Activated effector memory CD4-positive, alpha-beta T cell treated with Interleukin-2 at 50 U/mL for 16 hours (primary cell): ENCODE results near the gene ANKFN1.

Experiments used
- DNase-seq: peaks from one replicate; pipeline ENCODE4 v3.0.0-alpha.2; 2020

The ANKFN1 gene

GRCh38 chr17:56291226-56291805 lies 138.0 kb downstream of the ANKFN1 start:
- no peak for DNase-seq

GRCh38 chr17:56292010-56292409 lies 138.7 kb downstream of the ANKFN1 start:
- no peak for DNase-seq

- DNase-seq = no peak
Observed at GRCh38 chr17:56292578-56292977, 139.3 kb downstream of the ANKFN1 start.

GRCh38 chr17:56297184-56297583 lies 143.9 kb downstream of the ANKFN1 start:
- DNase-seq = no peak

GRCh38 chr17:56298846-56299245 lies 145.6 kb downstream of the ANKFN1 start:
- DNase-seq = no peak

DNA sequence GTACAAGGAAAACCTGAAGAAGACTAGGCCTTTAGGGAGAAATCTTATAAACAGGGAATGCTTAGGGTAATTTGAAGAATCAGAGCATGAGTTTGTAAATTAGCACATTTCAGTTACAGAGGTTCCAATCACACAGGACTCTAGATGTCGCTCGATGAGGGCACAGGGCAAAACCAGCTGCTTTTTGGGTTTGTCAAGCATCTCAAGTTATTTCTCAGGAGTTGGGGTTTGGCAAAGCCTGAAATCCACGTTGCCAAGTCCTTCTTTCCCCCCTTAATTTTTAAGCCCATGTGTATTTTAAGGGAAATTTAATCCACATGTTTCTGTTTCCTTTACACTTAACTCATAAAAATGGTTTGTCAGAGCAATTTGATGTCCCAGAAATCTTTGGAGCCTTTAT lies 146.9 kb downstream of the ANKFN1 start:
- DNase-seq = no peak

- no peak for DNase-seq
Observed at GRCh38 chr17:56305007-56305406, 151.7 kb downstream of the ANKFN1 start.

GRCh38 chr17:56309897-56310296 lies 156.6 kb downstream of the ANKFN1 start:
- no peak for DNase-seq

GRCh38 chr17:56310782-56311181 lies 157.5 kb downstream of the ANKFN1 start:
- DNase-seq = no peak

DNA sequence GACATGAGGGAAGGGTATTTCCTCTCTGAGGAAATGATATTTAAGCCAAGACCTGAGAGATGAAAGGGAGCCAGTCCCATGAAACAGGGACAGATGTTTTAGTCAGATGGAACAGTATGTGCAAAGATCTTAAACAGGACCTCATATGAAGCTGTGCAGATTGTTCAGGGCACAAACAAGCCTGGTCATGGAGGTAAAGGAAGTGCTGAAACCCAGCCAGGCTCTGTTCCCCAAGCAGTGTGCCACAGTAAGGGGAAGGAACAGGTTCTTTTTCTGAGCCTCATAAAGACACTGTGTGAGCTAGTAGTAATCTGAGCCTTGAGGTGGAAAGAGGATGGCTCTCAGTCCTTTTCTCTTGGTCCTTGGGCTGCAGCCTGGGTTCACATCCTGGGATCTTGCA lies 159.9 kb downstream of the ANKFN1 start:
- no peak for DNase-seq

- no peak for DNase-seq
Observed at GRCh38 chr17:56314026-56314425, 160.8 kb downstream of the ANKFN1 start.

GRCh38 chr17:56314984-56315602 lies 161.8 kb downstream of the ANKFN1 start:
- DNase-seq = no peak

- DNase-seq = no peak
Observed at GRCh38 chr17:56316604-56317003, 163.3 kb downstream of the ANKFN1 start.

DNA sequence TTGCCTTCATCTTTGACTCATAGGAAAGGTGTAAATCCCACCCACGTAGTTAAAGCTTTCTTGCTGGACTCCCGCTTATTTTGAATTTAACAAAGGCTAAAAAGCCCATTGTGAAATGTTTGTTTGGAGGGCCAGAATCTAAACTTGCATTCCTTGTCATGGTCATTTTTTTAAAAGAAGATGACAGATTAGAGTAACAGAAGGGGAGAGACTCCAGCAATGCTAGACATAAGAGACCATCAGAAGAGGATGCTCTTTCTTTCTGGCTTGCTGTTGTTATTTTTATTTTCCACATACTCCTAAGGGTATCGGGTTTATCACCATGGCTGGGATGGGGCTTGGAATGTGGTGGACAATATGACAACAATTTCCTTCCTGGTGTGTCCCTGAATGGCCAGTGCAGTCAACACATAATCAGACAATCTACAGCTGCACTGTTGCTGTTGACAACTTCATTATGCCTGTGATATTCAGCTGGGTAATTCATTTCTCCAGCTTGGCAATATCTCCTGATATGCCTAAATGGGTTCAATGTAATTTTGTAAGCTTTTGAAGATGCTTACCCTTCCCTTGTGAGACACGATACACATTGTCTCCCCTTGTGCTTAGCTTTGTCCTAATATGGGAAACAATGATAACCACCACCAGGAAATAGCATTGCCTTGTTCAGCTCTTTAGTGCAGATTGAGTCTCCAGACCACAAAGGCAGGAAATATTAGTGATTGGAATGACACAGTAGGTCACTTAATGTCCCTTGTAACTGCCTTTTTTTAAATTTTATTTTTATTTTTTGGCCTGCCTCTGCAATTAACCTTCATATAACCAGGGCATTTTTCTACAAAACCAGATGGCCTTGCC lies 164.3 kb downstream of the ANKFN1 start:
- DNase-seq = no peak

- DNase-seq = no peak
Observed at GRCh38 chr17:56319531-56319930, 166.3 kb downstream of the ANKFN1 start.

DNA sequence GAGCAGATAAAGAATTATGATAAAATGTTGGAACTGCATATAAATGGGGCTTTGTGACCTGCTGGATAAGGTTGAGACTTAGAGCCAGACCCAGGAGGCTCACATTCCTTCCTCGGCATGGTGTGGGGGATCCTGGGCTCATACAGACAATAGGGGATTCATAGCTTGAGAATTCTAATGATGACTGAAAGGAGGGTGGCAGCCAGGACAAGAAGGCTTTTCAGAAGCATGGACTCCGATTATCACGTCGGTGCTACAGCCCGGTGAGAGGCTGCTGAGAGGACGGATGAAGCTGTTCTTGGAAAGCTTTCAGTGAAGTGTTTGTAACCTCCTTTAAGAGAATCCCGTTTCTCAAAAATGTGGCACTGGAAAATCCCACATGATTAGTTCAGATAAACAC lies 167.2 kb downstream of the ANKFN1 start:
- no peak for DNase-seq

- no peak for DNase-seq
Observed at GRCh38 chr17:56322991-56323390, 169.7 kb downstream of the ANKFN1 start.

- DNase-seq = no peak
Observed at GRCh38 chr17:56324676-56325075, 171.4 kb downstream of the ANKFN1 start.

GRCh38 chr17:56325313-56326000 lies 172.2 kb downstream of the ANKFN1 start:
- no peak for DNase-seq

DNA sequence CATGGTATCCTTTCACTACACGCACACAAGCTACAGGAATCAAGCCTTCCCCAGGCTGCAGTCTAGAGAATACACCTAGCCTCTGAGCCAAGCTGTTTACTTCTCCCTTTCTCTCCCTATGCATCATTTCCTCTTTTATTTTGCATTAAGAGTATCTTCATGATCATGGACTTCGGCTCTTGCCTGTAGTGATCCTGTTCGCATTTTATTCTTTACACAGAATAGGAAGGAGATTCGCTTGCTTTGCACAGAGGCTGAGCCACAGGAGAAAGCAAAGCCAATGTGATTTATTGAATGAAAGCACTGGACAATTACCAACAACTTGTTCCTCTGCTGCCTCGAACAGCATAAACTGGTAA lies 172.7 kb downstream of the ANKFN1 start:
- DNase-seq = no peak

- no peak for DNase-seq
Observed at GRCh38 chr17:56347639-56348038, 194.4 kb downstream of the ANKFN1 start.

GRCh38 chr17:56350592-56350991 lies 197.3 kb downstream of the ANKFN1 start:
- DNase-seq = no peak

DNA sequence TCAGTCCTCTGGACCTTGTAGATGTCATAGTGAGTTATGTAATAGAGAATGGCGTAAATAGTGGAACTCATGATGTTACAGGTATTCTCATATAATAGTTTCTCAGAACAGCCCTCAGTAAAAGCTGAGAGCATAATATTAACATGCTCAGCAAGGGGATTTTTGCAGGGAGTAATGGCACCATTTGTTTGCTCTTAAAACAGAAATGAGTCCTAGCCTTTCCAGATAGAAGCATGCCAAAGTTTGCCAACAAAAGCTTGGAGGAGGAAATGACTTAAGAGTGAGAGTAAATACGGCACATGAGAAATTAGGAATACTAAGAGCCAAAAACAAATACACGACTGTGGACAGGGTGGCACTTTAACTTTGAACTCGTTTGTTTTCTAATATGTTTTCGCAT lies 198.4 kb downstream of the ANKFN1 start:
- DNase-seq = no peak

- no peak for DNase-seq
Observed at GRCh38 chr17:56358651-56359050, 205.4 kb downstream of the ANKFN1 start.
